Ecto neural progenitor cell (in vitro differentiated cells): ENCODE data around the gene OPCML.

Experiments
- DNase-seq: peaks from one replicate; pipeline ENCODE4 v3.0.0-alpha.2; 2018; ENCODE audit warnings: low spot score

OPCML gene

GRCh38 chr11:133284156-133284555, 248.1 kb downstream of the OPCML start:
- no peak for DNase-seq

GRCh38 chr11:133277886-133278285, 254.4 kb downstream of the OPCML start:
- no peak for DNase-seq

DNA sequence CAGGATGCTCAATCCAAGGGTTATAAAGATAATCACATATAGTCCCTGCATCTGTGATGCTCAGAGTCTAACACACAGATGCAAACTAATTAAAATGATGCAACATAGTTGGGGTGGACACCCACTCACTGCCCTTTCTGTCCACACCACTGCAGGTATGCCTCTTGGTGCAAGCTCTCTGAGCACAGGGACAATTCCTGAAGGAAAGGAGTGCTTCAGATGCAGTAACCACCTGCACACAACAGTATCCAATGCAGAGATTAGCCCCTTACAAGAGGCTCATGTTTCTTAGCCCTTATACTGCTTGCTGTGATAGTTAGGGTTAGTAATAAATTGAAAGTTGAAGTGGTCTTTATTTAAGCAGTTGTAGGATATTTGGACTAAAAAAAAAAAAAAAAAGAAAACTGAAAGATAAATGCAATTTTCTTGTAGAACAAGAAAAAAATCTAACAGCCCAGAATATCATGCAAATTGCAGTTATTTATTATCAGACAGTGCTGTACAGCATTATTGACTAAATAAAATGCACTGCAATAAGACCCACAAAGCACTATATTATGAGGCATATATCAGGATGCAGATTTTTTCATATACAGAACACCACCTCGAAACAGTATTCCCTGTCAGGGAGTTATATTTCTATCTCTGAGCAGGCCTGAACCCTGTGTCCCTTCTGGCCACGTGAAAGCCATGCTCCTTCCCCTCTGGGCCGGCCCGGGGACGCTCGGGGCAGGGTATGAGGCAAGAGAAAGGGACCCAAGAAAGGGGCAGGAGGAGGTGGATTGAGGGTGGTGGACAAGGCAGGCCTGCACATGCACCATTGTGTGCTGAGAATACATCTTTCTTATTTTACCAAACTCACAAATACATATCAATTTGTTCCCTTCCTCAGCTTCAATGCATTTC, 260.2 kb downstream of the OPCML start:
- DNase-seq: no peak

- DNase-seq: no peak
Observed at GRCh38 chr11:133271206-133271605, 261.1 kb downstream of the OPCML start.

GRCh38 chr11:133269267-133269666, 263.0 kb downstream of the OPCML start:
- DNase-seq: no peak

GRCh38 chr11:133266986-133267385, 265.3 kb downstream of the OPCML start:
- no peak for DNase-seq

DNA sequence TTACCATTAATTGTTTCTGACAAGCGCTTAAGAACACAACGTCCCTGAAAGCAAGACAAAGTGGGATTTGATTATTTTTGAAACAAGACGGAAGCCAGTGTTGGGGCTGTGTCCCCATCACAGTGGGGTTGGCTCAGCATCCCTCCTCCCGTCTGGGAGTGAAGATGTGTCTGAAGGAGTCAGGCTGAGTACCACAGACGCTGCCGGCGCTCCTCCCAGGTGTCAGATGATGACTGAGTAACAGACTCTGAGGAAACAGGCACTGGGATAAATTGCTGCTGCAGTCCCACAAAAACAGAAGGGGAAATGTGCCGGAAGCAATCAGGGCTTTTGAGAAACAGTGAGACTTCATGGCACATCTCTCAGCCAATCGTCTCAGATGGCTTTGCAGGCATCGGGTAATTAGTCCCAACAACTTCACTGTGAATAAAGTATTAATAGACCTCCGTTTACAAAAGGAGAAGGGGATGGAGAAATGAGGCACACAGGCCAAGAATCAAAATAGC, 266.7 kb downstream of the OPCML start:
- no peak for DNase-seq

DNA sequence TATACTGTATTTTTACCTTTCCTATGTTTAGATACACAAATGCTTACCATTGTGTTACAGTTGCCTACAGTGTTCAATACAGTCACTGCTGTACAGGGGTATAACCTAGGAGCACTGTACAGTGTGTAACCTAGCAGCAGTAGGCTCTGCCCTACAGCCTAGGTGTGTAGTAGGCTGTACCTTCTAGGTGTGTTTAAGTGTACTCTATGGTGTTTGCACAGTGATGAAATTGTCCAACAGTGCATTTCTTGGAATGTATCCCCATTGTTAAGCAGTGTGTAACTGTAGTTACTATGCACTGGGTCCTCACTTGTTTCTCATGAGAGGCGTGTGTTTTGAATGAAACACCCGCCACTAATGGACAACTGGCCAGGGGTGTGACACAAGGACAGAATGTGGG, 269.0 kb downstream of the OPCML start:
- no peak for DNase-seq

DNA sequence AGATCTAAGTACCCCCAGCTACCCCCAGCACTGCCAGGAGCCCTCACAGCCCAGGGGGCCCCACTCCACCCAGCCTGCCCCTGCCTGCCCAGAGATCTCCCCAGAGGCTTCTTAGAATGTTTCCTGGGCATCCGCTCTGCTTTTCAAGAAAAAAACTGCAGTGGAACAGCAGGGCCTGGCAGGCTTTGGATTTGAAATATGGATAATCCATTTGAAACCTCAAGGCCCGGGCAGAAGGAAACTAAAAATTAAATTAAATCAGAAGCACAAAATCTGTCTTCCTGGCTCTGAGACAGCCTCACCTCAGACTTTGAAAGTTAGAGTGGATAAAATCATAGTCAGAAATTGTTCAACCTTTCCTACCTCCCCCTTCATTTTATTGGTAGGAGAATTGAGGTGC, 273.6 kb downstream of the OPCML start:
- DNase-seq: no peak

GRCh38 chr11:133254601-133255000, 277.7 kb downstream of the OPCML start:
- no peak for DNase-seq

- no peak for DNase-seq
Observed at GRCh38 chr11:133253570-133253969, 278.7 kb downstream of the OPCML start.

- no peak for DNase-seq
Observed at GRCh38 chr11:133251841-133252240, 280.5 kb downstream of the OPCML start.

DNA sequence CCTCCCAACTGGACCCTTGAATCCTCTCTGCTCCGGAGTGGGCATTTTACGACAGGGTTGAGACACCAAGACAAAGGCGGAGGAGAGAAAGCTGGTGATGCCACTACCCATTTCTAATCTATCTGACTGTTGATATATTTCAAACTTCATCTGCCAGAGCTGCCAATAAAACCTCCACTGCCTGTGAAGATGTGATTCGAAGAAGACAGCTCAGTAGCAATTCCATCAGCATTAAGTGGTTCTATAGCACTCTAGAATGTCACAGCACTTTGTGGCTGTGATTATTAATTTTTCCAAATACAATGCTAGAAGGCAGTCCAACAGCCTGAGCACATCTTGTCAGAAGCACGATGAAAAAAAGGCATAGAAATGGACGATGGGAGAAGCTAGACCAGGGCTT, 282.8 kb downstream of the OPCML start:
- no peak for DNase-seq

GRCh38 chr11:133249065-133249464, 283.2 kb downstream of the OPCML start:
- no peak for DNase-seq

DNA sequence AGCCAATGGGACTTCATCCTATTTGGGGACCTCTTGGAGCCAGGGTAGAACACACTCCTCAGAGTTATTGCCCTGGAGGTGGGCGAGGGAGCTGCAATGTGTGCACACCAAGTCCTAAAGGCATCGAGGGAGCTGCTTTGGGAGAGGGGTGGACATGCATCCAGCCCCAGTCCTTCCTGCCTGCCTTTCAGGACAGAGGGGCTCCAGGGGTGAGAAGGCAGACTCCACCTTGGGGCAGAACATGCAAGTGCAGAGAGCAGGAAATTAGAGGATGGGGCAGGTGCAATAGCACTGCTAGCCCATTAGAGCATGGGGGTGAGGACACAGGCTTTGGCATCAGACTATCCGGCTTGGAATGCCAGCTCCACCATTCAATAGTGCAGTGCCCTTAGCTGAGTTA, 288.5 kb downstream of the OPCML start:
- DNase-seq: no peak

DNA sequence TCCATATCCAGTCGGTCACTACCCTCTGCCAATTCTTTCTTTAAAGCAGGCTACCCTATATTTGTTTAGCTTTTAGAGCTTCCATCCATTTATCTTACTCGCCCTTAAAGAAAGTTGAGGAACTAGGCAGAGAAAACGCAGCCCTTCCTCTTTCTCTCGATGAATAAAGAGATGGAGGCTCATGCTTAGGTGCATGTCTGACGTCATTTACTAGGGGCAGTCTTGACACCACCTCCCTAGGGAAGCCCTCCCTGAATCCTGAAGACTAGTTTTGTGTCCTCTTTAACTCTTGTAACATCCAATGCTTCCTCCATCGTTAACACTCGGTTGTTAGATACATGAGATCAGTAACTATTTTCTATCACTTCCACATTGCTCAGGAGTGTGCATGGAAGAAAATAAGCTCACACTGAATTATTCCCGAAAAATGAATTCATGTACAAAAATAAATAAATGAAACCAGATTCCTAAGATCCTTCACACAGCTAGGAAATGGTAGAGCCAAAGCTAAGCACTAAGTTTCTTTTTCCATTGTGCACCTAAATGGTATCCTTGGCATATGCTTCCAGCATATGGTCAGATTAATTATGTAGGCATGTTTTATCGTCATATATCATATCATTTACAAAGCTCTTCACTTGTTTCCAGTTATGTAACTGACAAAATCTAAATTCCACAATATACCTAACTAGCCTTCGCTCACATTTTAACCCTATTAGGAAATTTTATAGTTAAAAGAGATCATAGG, 291.2 kb downstream of the OPCML start:
- DNase-seq: no peak

GRCh38 chr11:133239575-133239974, 292.7 kb downstream of the OPCML start:
- no peak for DNase-seq

- DNase-seq: no peak
Observed at GRCh38 chr11:133238495-133238894, 293.8 kb downstream of the OPCML start.

DNA sequence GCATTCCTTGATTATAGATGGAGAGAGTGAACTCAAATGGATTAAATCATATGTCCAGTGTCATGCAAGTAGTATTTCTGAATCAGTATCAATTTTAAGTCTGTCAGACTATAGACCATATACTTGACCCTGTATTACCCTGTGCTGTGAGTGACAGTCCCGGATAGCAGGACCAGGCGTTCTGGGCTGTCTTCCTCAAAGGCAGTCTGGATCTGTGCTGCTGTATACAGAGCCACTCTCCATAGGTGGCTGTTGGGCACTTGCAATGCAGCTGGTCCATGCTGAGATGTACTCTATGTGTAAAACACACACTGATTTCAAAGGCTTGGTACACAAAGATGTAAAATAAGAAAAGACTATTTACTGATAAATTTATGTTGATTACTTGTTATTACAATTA, 294.3 kb downstream of the OPCML start:
- DNase-seq: no peak

- DNase-seq: peak; percentile 38
Observed at GRCh38 chr11:133235381-133235780, 296.9 kb downstream of the OPCML start.

DNA sequence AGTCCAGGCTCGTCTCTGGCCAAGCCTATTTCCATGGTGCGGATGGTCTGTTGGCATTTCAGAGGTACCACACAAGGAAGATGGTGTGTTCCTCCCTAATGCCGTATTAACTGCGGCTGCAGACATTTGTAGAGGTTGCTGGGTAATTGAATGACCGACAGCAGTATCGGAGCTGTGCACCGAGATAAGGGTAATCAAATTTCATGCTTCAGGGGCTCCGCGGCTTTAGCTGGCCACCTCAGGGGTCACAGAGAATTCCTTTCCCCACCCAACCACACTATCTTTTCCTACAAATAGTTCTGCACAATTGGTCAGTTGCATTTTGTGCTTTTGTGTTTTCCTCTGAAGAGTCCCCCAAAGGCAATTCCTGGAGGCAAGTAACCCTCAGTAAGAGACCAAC, 297.4 kb downstream of the OPCML start:
- peak; percentile 53 for DNase-seq

DNA sequence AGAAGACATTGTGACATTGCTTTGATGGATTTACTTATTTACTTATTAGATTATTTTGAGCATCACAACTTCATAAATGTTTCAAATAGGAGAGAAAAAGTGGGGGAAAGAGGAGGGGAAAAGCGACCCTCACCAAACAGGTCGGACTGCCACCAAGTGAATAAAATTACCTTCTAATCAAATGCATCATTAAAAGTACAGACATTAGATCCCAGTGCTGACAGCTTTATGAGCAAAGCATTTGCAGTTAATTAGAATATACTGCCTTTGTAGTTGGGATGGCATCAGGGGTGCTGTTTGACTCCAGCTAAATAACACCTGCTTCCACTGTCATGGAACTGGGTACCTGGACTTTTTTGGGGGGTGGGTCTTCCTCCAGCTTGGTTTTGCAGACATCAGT, 299.6 kb downstream of the OPCML start:
- DNase-seq: no peak

GRCh38 chr11:133230431-133230830, 301.9 kb downstream of the OPCML start:
- DNase-seq: no peak
